ENCODE measurements around the gene SCRN1.

DNA sequence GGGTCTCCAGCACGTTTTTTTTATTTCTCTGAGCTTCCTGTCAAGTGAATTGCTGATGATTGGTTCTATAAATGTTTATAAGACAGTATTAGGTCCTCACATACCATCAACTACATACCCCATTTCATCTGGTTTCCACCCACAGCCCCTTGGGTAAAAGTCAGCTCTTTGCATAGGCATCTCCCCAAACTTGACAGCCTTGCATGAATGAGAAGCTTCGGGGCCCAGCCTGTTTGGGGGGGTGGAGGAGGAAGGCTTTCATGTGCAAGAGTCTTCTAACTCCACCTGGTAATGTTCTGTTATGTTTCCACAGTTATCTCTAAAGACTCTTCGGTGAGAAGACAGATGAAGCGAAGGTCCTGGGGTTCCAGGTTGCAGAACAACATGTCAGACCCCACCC is 75.4 kb downstream of the SCRN1 start:
- TF ChIP-seq EZH2 (IDR thresholded peaks at IDR 0.05) (no peak), POLR2AphosphoS5 (IDR thresholded peaks at IDR 0.05; ENCODE audit: borderline replicate concordance, low read depth, low read length) (no peak), FOXP2 (optimal IDR thresholded peaks at IDR 0.05; ENCODE audit: control extremely low read depth, extremely low read length, insufficient read depth) (no peak)
